Measurements from ENCODE around the gene GAL.

GAL gene

GRCh38 chr11:68722143-68722542 lies 37.8 kb downstream of the GAL start:
- no peak overlapping the region for H3K9ac ChIP-seq (ENCODE audit: low read depth, low read length)
- H3K4me1 ChIP-seq (ENCODE audit: insufficient read depth, low read length), result peaks cover 6% of the 10 kb centered on the region; the same call in 1 of the 2 replicates
- no peaks in the 10 kb centered on the region for H3K36me3 ChIP-seq (ENCODE audit: insufficient read depth, low read depth, low read length)
- H3K4me3 ChIP-seq (ENCODE audit: low read length), result no peak overlapping the region
- no peaks in the 10 kb centered on the region for H3K9me3 ChIP-seq (ENCODE audit: insufficient read depth, low read depth, low read length)
- H3K27ac ChIP-seq (ENCODE audit: low read length), result no peak overlapping the region
- H3K27me3 ChIP-seq (ENCODE audit: insufficient read depth, low read length), result no peaks in the 10 kb centered on the region

GRCh38 chr11:68724293-68724692 lies 39.9 kb downstream of the GAL start:
- Histone ChIP-seq H3K9ac (ENCODE audit: low read depth, low read length) (no peak overlapping the region), H3K4me1 (ENCODE audit: insufficient read depth, low read length) (peaks cover 6% of the 10 kb centered on the region; the same call in 1 of the 2 replicates), H3K9me3 (ENCODE audit: insufficient read depth, low read depth, low read length) (no peaks in the 10 kb centered on the region), H3K27ac (ENCODE audit: low read length) (no peak overlapping the region), H3K36me3 (ENCODE audit: insufficient read depth, low read depth, low read length) (no peaks in the 10 kb centered on the region), H3K4me3 (ENCODE audit: low read length) (no peak overlapping the region), H3K27me3 (ENCODE audit: insufficient read depth, low read length) (no peaks in the 10 kb centered on the region)

- Histone ChIP-seq H3K27me3 (ENCODE audit: insufficient read depth, low read length) (no peaks in the 10 kb centered on the region), H3K4me1 (ENCODE audit: insufficient read depth, low read length) (peaks cover 6% of the 10 kb centered on the region; the same call in 1 of the 2 replicates), H3K4me3 (ENCODE audit: low read length) (no peak overlapping the region), H3K9me3 (ENCODE audit: insufficient read depth, low read depth, low read length) (no peaks in the 10 kb centered on the region), H3K27ac (ENCODE audit: low read length) (no peak overlapping the region), H3K9ac (ENCODE audit: low read depth, low read length) (no peak overlapping the region), H3K36me3 (ENCODE audit: insufficient read depth, low read depth, low read length) (no peaks in the 10 kb centered on the region)
These were observed 43.4 kb downstream of the GAL start for GRCh38 chr11:68727783-68728182.

GRCh38 chr11:68734111-68734510 lies 49.8 kb downstream of the GAL start:
- H3K9me3 ChIP-seq (ENCODE audit: insufficient read depth, low read depth, low read length), result no peaks in the 10 kb centered on the region
- H3K27me3 ChIP-seq (ENCODE audit: insufficient read depth, low read length), result no peaks in the 10 kb centered on the region
- no peak overlapping the region for H3K9ac ChIP-seq (ENCODE audit: low read depth, low read length)
- H3K4me3 ChIP-seq (ENCODE audit: low read length), result no peak overlapping the region
- no peaks in the 10 kb centered on the region for H3K4me1 ChIP-seq (ENCODE audit: insufficient read depth, low read length)
- peaks cover 24% of the 10 kb centered on the region for H3K36me3 ChIP-seq (ENCODE audit: insufficient read depth, low read depth, low read length)
- no peak overlapping the region for H3K27ac ChIP-seq (ENCODE audit: low read length)

- Histone ChIP-seq H3K9me3 (ENCODE audit: insufficient read depth, low read depth, low read length) (no peaks in the 10 kb centered on the region), H3K4me3 (ENCODE audit: low read length) (no peak overlapping the region), H3K27me3 (ENCODE audit: insufficient read depth, low read length) (no peaks in the 10 kb centered on the region), H3K4me1 (ENCODE audit: insufficient read depth, low read length) (no peaks in the 10 kb centered on the region), H3K36me3 (ENCODE audit: insufficient read depth, low read depth, low read length) (peaks cover 24% of the 10 kb centered on the region), H3K27ac (ENCODE audit: low read length) (no peak overlapping the region), H3K9ac (ENCODE audit: low read depth, low read length) (no peak overlapping the region)
These were observed 50.8 kb downstream of the GAL start for GRCh38 chr11:68735125-68735524.

- H3K36me3 ChIP-seq (ENCODE audit: insufficient read depth, low read depth, low read length), result peaks cover 24% of the 10 kb centered on the region
- H3K27me3 ChIP-seq (ENCODE audit: insufficient read depth, low read length), result no peaks in the 10 kb centered on the region
- no peak overlapping the region for H3K27ac ChIP-seq (ENCODE audit: low read length)
- H3K4me1 ChIP-seq (ENCODE audit: insufficient read depth, low read length), result no peaks in the 10 kb centered on the region
- no peak overlapping the region for H3K9ac ChIP-seq (ENCODE audit: low read depth, low read length)
- no peak overlapping the region for H3K4me3 ChIP-seq (ENCODE audit: low read length)
- H3K9me3 ChIP-seq (ENCODE audit: insufficient read depth, low read depth, low read length), result no peaks in the 10 kb centered on the region
These were observed 51.3 kb downstream of the GAL start for GRCh38 chr11:68735646-68736045.
